Measurements from ENCODE around the gene GPN3.
"Not testable (repeated sequence)": the region's sequence is repeated elsewhere in the genome, so short reads cannot be mapped to it uniquely, and the experiment has no call there.

- not testable (repeated sequence) for TF ChIP-seq POLR2A (IDR thresholded peaks at IDR 0.05; ENCODE audit: low read length); GATA1 (IDR thresholded peaks at IDR 0.05; ENCODE audit: low read depth, low read length)
Measured at GRCh38 chr12:110410086-110410485, 58.0 kb downstream of the GPN3 start.

Data from erythroblast (primary cell).